ENCODE results near the gene MCM6.
A peak's percentile ranks its signal among the peaks of the same experiment; 100 is the strongest.

The MCM6 gene

GRCh38 chr2:135863233-135863632, 13.0 kb downstream of the MCM6 start:
- DNase-seq (ENCODE audit: low spot score), result no peak

GRCh38 chr2:135862718-135863117, 13.5 kb downstream of the MCM6 start:
- no peak for DNase-seq (ENCODE audit: low spot score)

GRCh38 chr2:135853401-135853800, 22.8 kb downstream of the MCM6 start:
- no peak for DNase-seq (ENCODE audit: low spot score)

GRCh38 chr2:135851858-135852257, 24.4 kb downstream of the MCM6 start:
- no peak for DNase-seq (ENCODE audit: low spot score)

GRCh38 chr2:135850892-135851668, 25.2 kb downstream of the MCM6 start:
- DNase-seq (ENCODE audit: low spot score), result no peak

- no peak for DNase-seq (ENCODE audit: low spot score)
Measured at GRCh38 chr2:135849087-135849486, 27.2 kb downstream of the MCM6 start.

- no peak for DNase-seq (ENCODE audit: low spot score)
Measured at GRCh38 chr2:135845997-135846396, 30.2 kb downstream of the MCM6 start.

GRCh38 chr2:135845257-135845656, 31.0 kb downstream of the MCM6 start:
- no peak for DNase-seq (ENCODE audit: low spot score)

- DNase-seq (ENCODE audit: low spot score), result no peak
Measured at GRCh38 chr2:135844301-135844895, 31.8 kb downstream of the MCM6 start.

GRCh38 chr2:135843671-135844070, 32.6 kb downstream of the MCM6 start:
- no peak for DNase-seq (ENCODE audit: low spot score)

GRCh38 chr2:135840601-135841000, 35.6 kb downstream of the MCM6 start:
- peak; percentile 2 for DNase-seq (ENCODE audit: low spot score)

GRCh38 chr2:135839713-135840112, 36.5 kb downstream of the MCM6 start:
- DNase-seq (ENCODE audit: low spot score), result no peak

GRCh38 chr2:135838502-135838901, 37.7 kb downstream of the MCM6 start:
- no peak for DNase-seq (ENCODE audit: low spot score)

- no peak for DNase-seq (ENCODE audit: low spot score)
Measured at GRCh38 chr2:135836596-135837270, 39.5 kb downstream of the MCM6 start, which contains the start of gene LCT. Gene LCT (minus strand): TSS chr2:135837184. CDS start chr2:135837169, 15 bp downstream.

- no peak for DNase-seq (ENCODE audit: low spot score)
Measured at GRCh38 chr2:135832891-135833290, 43.4 kb downstream of the MCM6 start.

- DNase-seq (ENCODE audit: low spot score), result no peak
Measured at GRCh38 chr2:135831180-135831812, 44.9 kb downstream of the MCM6 start.

- no peak for DNase-seq (ENCODE audit: low spot score)
Measured at GRCh38 chr2:135829378-135830135, 46.7 kb downstream of the MCM6 start.

- no peak for DNase-seq (ENCODE audit: low spot score)
Measured at GRCh38 chr2:135826544-135826943, 49.7 kb downstream of the MCM6 start.

GRCh38 chr2:135825550-135826176, 50.6 kb downstream of the MCM6 start:
- DNase-seq (ENCODE audit: low spot score), result no peak

- no peak for DNase-seq (ENCODE audit: low spot score)
Measured at GRCh38 chr2:135825131-135825530, 51.1 kb downstream of the MCM6 start.

- no peak for DNase-seq (ENCODE audit: low spot score)
Measured at GRCh38 chr2:135822855-135823254, 53.4 kb downstream of the MCM6 start.

Data from globus pallidus (tissue), 1 donor.